GM18907 (cell line): ENCODE data around the gene RNASE4.
A peak's percentile ranks its signal among the peaks of the same experiment; 100 is the strongest.

Experiments used
- ATAC-seq: cut with Tn5 transposase; IDR thresholded peaks from one replicate; pipeline ENCODE4 v1.9.1; 2021; ENCODE audit warnings: mild to moderate bottlenecking, moderate library complexity; ENCODE audit not compliant: unreplicated experiment

Gene RNASE4

DNA sequence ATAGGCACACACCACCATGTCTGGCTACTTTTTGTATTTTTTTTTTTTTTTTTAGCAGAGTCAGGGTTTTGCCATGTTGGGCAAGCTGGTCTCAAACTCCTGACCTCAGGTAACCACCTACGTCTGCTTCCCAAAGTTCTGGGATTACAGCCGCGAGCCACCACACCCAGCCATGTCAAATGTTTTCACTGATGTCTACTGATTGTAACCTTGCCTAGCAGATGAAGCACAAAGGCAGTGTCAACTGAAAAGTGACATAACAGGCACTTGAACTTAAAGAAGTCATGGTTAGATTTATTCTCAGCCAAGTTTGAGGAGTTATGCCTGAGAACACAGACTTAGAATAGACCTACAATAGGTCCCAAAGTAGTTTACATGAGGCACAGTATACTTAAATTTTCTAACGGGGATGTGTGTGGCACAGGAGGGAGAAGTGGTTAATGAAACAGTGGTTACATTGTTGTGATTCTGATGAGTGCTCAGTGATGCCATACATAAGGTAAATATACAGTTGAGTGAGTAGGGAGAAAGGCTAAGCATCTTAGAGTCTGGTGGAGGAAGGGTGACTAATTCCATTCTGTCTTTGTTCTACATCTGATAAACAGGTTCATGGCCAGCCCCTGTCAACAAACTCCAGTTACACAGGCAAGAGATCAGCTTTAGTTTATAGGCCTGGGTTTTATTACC, 12.6 kb upstream of the RNASE4 start:
- peak; percentile 43 for ATAC-seq

DNA sequence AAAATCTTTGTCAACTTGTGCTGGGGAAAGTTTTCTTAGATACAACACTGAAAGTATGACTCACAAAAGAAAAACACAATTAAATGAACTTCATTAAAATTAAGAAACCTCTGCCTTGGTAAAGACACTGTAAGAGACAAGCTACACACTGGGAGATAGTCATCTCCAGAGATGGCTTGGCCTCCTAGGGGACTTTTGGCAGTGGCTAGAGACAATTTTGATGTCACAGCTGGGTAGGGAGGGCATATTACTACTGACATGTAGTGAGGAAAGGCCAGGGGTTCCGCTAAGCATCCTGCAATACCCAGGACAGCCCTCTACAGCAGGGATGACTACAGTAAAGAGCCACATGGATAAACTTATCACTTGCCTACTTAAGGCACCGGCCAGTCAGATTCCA, 8.7 kb upstream of the RNASE4 start:
- ATAC-seq: peak; percentile 61

DNA sequence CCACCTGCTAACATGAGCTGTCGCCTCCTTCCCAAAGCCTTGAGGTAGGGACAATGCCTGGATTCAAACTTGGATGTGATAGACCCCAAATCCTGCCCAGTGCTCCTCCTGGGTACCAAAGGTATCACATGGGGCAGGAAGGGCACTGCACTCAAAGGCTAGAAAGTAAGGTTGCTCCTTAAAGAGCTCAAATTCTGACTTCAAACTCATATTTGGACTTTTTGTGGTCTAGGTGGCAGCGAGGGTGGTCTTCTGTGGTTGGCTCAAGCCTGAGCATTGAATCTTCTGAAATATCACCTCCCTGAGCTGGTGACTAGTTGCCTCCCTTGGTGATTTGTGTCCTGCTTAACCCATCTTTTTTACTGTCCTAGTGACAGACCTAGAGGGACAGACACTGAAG, 8.3 kb upstream of the RNASE4 start:
- peak; percentile 24 for ATAC-seq

DNA sequence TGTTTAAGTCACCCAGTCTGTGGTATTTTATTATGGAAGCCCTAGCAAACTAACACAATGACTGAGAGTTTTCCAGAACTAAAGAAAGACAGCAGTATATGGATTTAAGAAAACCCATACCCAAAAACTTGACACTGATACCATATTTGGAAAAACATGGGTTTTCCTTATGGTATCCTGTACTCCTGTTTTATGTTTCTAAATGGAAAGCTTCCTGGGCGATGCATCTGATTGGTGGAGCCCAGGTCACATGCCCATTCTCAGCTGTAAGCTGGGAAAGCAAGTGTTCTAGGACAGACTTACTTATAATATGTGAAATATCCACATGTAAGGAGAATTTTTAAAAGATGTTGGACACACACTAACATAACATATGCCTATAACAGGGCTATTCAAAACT, 4.5 kb upstream of the RNASE4 start:
- ATAC-seq: no peak

DNA sequence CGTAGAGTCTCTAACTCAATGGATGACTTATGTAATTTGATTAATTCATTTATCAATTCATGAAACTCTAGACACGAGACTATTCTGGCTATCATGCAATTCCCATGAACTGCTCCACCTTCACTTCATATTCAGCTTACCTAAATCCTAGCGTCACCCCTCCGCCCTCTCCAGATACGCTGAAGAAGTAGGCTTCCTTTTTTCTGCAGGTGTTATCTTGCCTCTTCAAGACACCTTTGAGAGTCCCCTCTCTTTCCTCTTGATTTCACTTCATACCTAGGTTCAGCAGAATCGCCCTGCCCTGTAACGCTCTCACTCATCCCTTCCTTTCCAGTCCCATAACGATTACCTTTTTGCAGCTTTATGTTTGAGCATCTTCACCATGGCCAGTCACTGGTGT, 4.0 kb upstream of the RNASE4 start:
- no peak for ATAC-seq

DNA sequence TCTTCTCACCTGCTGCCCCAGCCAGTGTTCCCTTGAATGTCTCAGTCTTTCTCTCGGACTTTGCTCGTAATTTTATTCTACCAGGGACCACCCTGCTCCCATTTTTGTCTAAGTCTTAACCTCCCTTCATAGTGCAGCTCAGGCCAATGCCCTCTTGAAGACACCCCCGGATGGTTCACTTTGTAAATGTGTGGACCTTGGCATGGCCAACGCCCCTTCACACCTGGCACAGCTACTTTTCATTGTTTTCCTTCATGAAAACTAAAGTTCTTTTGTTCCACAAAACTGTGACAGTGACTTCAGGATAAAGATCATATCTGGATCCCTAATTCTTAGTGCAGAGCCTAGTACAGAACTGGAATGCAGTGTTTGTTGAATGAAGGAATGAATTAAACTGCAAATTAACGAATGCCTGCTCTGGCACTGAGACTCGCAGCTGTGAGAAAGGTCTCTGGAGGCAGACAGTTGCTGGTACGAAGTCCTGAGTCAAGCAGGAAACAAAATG, 3.5 kb upstream of the RNASE4 start:
- peak; percentile 30 for ATAC-seq

DNA sequence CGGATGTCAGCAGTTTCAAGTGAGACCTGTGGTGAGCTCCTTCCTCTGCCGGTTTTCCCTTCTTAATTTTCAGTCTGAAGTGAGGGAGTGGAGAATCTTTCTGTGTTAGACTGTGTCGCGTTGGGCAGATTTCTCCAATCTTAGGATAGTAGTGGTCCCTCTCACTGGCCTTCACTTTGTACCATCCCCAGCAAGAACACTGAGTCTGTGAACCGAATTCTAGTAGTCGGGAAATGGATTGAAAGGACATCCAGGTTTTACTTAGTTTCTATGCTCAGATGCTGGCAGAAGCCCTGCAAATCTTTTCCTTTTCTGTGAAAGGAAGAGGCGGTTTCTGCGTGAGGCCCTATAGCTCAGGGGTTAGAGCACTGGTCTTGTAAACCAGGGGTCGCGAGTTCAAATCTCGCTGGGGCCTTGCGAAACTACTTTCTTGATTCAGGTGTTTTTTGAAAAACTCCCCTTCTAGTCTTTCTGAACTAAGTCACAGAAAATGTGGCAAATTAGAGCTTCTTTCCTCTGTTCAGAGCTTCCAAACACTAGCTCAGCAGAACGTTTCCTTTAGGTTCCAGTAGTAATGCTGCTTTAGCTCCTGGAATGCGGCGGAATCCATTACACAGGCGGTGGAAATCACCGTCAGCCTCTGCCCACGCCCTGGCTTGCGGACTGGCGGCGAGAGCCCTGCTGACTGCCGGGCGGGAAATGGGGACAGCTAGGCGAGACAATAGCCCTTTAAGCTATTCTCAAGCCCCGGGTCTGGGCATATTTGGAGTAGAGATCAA, 2.8 kb upstream of the RNASE4 start:
- peak; percentile 37 for ATAC-seq

DNA sequence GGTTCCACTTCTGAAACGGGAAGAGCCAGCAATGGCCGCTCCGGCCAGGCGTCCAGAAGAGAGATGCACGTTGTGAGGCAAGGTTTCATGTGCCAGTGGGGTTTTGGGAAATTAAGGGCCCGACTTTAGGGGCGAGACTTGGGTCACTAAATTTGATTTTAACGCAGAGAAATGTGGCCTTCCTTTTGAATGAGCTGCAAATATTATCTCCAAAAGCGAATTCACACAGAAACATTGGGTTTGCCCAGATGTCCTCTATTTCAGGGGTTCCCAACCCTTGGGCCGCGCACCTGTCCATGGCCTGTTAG, 2.3 kb upstream of the RNASE4 start:
- ATAC-seq: no peak

DNA sequence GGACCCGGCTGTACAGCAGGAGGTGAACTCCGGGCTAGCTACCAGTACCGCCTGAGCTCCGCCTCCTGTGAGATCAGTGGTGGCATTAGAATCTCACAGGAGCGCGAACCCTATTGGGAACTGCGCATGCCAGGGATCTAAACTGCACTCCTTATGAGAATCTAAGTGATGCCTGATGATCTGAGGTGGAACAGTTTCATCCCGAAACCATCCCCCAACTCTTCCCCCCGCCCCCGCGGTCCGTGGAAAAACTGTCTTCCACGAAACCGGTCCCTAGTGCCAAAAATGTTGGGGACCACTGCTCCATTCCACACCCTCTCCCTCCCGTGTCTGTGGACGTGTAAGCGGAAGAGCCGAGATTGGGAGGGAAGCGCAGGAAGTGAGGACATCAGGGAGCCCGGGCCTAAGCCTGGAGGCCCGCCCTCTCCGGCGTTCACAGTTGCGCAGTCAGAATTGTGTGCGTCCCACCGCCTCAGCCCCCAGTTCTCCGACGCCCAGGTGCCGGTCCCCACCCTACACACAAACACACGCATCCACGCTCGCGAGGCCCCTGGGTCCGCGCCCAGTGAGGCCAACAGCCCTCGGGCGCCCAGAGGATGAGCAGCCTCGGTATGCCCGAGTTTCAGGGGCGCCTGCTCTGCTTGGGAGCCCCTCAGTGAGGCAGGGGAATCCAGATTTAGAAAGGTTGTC, 1.8 kb upstream of the RNASE4 start:
- peak; percentile 52 for ATAC-seq

DNA sequence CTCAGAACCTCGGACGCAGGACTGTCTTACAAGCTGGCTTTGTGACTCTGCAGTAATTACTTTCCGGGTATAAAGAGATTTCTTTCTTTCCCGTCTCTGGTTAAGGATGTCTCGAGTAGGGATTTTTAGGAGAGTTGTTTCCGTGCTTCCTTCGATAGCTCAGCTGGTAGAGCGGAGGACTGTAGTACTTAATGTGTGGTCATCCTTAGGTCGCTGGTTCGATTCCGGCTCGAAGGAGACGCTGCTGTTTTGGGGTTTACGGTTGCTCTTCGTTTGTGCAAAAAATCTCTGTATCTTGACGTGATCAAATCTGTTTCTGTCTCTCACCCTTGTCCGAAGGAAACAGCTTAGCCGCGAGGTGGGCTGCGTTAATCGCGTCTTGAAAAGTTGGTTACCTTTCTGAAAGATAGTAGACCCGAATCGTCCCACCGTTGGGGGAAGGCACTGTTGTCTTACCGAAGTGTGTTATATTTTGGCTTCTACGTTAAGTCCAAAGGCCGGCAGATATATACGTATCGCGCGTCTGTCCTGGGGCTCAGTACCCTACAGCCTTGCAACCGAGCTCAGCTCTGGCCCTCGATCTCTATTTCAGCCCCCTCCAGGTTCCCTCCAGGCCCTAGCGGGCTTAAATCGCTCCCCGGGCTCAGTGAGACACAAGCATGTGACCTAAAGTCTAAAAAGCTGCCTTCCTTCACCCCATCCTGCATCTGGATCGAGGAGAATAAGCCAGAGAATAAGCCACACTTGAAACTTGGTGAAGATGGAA, 1.1 kb upstream of the RNASE4 start:
- ATAC-seq: peak; percentile 33

DNA sequence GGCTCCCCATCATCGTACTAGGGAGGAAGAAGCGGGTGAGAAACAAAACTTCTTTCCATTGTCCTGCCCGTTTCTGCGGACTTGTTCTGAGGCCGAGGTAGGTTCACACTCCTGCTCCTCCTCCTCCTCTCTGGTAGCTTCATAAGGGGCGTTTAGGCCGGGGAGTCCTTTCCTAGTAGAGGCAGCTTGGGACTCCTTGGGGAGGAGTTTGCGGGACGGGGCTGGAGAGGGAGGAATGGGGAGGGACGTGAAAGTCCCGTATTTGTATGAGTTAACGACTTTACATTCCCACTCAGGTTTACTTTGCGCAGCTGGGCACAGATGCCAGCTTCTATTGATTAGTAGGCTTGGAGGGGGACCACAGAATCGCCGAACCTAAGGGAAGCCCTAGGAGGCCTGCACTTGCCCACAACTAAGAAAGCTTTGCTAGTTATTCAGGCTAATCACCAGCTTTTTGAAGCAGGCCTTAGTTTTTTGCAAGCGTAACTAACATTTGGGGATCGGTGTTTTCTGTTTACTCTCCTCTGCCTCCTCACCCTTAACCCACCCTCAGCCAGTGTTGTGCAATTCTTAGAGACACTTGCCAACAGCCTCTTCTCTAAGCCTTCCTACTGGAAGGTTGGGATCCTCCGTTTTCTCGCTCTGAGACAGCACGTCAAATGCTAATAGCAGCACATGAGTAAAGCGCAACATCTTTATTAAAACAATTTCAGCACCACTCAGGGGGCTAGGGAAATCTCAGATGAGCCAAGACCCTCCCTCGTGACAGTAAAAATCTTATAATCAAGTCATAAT, 499 bp downstream of the RNASE4 start:
- no peak for ATAC-seq

DNA sequence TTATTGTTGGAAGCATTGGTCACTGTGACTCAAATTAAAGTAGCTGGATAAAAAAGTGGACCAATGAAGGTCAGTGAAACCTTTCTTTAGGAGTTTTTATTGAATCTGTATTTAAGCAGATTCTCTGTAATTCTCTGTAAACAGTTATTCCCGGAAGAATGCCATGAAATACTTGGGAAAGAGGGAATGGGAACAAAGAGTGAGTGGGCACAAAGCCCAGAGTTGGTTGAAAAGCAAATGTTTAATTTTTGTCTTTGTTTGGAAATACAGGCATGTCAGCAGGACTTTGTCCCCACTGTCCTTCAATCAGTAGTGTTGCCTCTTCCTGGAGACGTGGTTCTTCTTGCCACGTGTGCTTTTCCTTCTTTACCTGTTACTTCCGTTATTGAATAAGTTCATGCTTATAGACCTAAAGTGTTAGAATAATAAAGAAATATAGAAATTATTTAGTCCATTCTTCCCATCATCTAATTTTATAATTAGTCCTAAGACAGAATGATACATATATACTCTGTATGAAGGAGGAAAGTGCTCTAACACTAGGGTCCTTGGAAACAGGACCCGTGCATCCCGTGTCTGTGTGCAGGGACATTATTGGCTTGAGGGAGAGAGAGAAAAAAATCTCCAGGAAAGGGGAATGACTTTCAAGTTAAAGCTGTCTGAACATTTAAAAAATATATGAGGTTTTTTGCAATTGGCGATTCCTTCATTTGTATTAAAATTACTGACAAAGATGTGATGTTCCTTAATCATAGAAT, 2.2 kb downstream of the RNASE4 start:
- no peak for ATAC-seq

DNA sequence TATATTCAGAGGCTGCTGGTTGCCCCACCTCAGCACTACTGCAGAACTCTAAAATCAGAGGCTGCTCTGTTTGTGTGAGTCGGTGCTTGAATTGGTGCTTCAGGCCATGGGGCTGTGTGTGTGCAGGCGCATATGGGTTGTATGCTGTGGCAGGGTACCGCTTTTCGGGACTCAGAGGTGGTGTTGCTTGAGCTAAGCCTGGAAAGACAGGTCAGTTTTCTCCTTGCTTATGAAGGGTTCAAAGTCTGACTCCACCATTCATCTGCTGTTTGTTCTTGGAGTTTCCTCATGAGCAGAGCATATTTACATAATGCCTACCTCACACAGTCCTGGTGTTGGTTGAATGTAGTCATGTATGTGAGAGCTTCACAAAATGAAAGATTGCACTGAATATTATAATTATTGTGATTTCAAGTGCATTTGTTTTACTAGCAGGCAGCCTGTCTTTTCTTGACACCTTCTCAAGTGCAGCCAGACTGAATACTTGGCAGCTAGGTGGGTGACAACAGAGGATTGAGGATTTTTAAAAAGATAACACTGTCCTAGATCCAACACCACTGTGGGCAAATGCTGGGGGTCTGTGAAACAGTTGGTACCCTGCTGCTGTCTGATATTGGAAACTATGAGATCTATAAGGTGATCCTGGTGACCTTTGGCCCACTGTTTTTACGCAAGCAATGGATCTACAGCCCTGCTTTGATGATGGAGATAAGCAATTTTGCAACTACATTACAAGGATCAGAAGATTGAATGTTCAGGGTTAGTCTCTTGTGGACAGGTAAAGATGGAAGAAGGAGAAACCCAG, 3.2 kb downstream of the RNASE4 start:
- ATAC-seq: no peak

DNA sequence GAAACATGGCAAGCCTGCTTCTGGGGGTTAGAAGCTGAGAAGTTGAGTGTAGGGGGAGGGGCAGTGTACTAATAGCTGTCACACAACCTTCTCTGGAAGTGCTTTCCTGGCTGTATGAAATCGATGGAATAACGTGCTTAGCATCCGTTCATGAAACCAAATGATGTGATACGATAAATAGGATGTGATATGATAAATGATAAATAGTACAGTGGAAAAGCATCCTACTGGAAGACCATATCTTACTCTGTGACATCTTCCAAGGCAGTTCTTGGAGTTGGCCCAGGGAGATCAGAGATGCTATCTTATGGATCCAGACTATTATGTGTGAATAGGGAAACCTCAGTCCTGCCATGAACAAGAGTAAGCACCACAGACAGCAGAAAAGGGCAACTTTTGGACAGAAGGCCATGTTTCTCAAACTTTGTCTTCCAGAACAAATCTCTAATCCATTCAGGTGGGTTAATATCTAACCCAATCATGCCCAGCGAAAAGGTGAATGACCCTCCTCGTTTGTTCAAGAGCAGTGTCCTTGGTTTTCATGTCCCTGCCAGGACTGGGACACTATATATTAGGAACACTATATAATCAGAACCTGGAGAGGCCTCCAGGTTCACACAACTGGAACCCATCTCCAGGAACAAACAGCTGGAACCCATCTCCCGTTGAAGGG, 3.9 kb downstream of the RNASE4 start, which contains the start of gene ANG:
ANG (plus strand) TSS at position 598 of the 673 bp plus-strand sequence. CDS start 4,801 bp downstream, outside the sequence.
- ATAC-seq: no peak

DNA sequence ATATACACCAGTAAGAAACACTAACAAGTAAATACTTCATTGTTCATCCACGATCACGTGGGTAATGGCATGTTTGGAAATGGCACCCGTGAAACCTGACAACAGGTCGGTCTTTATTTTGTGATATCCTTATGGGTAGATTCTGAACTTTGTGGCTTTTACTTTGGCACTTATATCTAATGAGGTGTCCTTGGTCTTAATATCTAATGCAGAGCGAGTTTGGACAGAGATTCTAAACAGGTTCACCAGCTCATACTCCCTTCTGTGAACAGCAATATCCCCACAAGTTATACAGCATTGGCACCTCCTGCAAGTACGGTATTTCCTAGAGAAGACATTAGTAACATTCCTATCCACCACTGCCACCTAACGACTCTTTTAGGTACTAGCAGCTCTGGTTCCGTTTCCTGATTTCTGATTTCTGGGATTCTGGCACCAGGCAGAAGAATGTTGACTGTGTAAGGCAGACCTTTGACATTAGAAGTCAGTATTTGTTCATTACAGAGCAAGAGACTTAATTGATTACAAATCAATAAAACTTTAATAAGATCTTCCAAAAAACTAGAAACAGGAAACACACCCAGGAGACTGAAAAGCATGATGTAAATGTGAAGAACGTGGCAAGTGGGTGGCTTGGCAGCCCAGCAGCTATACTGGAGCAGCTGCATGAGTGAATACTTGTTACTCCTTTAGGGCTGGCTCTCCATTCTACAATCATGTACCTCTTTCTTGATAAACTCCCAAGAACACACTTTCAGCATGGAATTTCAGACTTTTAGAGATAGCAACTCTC, 6.7 kb downstream of the RNASE4 start:
- peak; percentile 75 for ATAC-seq

DNA sequence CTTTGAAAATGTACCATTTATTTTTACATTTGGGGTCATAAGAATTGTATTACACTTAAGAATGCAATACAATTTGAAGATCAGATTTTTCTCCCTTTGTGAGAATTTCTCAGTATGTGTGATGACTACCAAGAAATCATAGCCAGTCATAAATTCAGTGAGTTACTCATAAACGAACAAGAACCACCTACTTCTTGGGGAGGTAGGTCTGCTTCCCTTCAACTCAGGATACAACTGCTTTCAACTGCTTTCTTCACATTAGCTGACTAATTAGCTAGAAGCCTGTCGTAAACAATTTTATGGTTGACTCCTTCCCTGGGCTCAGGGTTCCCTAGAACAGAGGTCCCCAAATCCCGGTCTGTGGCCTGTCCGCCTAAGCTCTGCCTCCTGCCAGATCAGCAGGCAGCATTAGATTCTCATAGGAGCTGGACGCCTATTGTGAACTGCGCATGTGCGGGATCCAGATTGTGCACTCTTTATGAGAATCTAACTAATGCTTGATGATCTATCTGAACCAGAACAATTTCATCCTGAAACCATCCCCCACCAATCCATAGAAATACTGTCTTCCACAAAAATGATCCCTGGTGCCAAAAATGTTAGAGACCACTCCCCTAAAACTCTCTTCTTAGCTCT, 7.9 kb downstream of the RNASE4 start:
- no peak for ATAC-seq

DNA sequence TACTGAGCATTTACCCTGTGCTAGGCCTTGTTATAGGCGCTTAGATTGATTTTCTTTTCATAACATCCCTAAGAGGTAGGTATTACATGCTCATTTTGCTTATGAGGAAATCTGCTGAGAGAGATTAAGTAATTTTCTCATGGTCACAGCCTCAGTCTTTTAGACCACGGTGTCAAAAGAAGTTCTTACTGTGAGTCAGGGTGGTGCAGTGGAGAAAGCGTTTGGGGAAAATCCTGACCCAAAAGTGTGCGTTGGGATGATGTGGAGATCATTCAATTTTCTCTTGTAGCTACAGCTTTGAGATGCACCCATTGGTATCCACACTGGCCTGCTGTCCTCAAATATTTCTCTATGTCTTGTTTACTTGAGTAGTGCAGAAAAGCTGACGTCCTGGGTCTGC, 12.4 kb downstream of the RNASE4 start:
- ATAC-seq: no peak
